Lower leg skin (tissue), 3 donors: ENCODE measurements around the gene DRD2.

Source experiments
- POLR2A ChIP-seq, 2 donors: fragments of 450-650 bp; IDR thresholded peaks; one replicate each; pipeline ENCODE4 v1.6.1; 2016 to 2017; ENCODE audit warnings: antibody characterized with exemption in 2 of 2, mild to moderate bottlenecking in 1 of 2, moderate library complexity in 1 of 2
- TF ChIP-seq, protein P1 (sequence below), 3 donors: fragments of 450-650 bp; IDR thresholded peaks; one replicate each; pipeline ENCODE4 v1.5.1; 2016; ENCODE audit warnings: antibody characterized with exemption in 3 of 3, mild to moderate bottlenecking in 3 of 3, moderate library complexity in 2 of 3

- TF ChIP-seq, protein P1, sequence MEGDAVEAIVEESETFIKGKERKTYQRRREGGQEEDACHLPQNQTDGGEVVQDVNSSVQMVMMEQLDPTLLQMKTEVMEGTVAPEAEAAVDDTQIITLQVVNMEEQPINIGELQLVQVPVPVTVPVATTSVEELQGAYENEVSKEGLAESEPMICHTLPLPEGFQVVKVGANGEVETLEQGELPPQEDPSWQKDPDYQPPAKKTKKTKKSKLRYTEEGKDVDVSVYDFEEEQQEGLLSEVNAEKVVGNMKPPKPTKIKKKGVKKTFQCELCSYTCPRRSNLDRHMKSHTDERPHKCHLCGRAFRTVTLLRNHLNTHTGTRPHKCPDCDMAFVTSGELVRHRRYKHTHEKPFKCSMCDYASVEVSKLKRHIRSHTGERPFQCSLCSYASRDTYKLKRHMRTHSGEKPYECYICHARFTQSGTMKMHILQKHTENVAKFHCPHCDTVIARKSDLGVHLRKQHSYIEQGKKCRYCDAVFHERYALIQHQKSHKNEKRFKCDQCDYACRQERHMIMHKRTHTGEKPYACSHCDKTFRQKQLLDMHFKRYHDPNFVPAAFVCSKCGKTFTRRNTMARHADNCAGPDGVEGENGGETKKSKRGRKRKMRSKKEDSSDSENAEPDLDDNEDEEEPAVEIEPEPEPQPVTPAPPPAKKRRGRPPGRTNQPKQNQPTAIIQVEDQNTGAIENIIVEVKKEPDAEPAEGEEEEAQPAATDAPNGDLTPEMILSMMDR (IDR thresholded peaks at IDR 0.05) = no peak
- TF ChIP-seq POLR2A (IDR thresholded peaks at IDR 0.05) = no peak
Observed at GRCh38 chr11:113468726-113469345, 6.4 kb downstream of the DRD2 start.
